Measurements from ENCODE around the gene C6orf47. TPM values are rescaled to one million over a fixed set of nuclear protein-coding genes. Genes with fewer than 3 reads are reported as not detected.
A peak's percentile ranks its signal among the peaks of the same experiment; 100 is the strongest.

The C6orf47 gene
- total and polyA plus RNA-seq, 2 of the 8 experiments (the other 6 are each of a cell fraction or from before 2014, with no cell fraction given): 4.7 to 14.6 TPM

DNA sequence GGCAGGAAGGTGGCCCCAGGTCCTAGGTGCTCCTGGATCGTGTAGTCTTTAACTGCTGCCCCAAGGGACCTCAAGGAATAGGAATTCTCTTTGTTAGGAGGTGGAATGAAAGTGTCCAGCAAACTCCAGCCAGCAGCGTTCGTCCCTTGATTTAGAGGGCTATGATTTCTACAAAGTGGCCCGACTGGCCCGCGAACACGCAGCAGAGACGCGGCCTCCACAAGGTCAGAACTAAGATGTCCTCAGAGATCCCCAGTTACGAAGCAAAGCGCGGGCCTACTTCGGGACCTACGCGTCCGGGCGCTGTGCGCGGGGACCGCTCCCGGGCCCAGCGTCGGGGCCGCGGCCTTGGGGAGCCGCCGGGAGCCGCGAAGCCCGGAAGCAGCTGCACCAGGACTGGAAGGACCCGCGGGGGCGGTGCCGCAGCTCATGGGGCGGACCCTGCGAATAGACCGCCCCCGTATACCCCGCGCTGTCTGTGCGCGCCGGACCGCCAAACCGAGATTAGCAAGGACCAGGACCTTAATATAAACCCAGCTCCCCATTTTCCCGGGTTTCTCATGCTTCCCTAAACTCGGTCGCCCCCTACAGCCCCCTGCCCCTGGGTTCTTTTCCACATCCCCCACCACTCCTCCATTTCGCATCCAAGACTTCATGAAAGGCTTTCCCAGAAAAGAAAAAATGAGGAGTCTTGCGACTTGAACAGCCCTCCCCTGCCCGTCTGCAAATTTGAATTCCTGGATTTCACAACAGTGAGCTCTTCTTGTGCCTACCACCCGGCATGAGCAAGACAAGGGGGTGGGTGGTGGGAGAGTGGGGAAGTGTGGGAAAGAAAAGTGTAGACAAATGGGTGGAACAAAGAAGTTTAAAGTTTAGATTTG is at the start of gene C6orf47 (continued):
- TF ChIP-seq BCL11A (IDR thresholded peaks at IDR 0.05; ENCODE audit: low read depth in 2 of 2, low read length in 2 of 2) (no peak), KDM5A (IDR thresholded peaks at IDR 0.05; ENCODE audit: low read length) (no peak), SP1 (IDR thresholded peaks at IDR 0.05; ENCODE audit: low read depth, low read length) (peak; percentile 31; the same call in 1 of the 2 replicates), TAF7 (optimal IDR thresholded peaks at IDR 0.05; ENCODE audit: borderline replicate concordance, low read depth, low read length) (peak; percentile 28), RBBP5 (IDR thresholded peaks at IDR 0.05; ENCODE audit: borderline replicate concordance, low read depth, low read length) (no peak), NANOG (IDR thresholded peaks at IDR 0.05; ENCODE audit: insufficient read depth, low read depth, low read length, poor library complexity, severe bottlenecking) (no peak), TCF12 (IDR thresholded peaks at IDR 0.05; ENCODE audit: low read depth, low read length) (no peak), HDAC2 (IDR thresholded peaks at IDR 0.05; ENCODE audit: borderline replicate concordance in 1 of 2, low read depth in 2 of 2, low read length in 2 of 2) (peak in 1 of 2 experiments; percentile 24; a peak in 1 of 4 replicates), POLR2AphosphoS5 (IDR thresholded peaks at IDR 0.05; ENCODE audit: low read depth, low read length) (peak; percentile 74; the same call in 1 of the 2 replicates), RNF2 (IDR thresholded peaks at IDR 0.05; ENCODE audit: borderline replicate concordance, low read depth, low read length, missing control alignments, poor library complexity, severe bottlenecking) (no peak), CREB1 (IDR thresholded peaks at IDR 0.05) (no peak; the same call in none of the 2 replicates), JUN (IDR thresholded peaks at IDR 0.05; ENCODE audit: low read depth, low read length) (no peak), ATF2 (IDR thresholded peaks at IDR 0.05; ENCODE audit: low read length) (no peak), USF2 (IDR thresholded peaks at IDR 0.05; ENCODE audit: low read length) (no peak), HDAC6 (IDR thresholded peaks at IDR 0.05; ENCODE audit: low read depth, low read length) (no peak), CHD2 (IDR thresholded peaks at IDR 0.05; ENCODE audit: low read length) (no peak)
- TF ChIP-seq, protein P1, sequence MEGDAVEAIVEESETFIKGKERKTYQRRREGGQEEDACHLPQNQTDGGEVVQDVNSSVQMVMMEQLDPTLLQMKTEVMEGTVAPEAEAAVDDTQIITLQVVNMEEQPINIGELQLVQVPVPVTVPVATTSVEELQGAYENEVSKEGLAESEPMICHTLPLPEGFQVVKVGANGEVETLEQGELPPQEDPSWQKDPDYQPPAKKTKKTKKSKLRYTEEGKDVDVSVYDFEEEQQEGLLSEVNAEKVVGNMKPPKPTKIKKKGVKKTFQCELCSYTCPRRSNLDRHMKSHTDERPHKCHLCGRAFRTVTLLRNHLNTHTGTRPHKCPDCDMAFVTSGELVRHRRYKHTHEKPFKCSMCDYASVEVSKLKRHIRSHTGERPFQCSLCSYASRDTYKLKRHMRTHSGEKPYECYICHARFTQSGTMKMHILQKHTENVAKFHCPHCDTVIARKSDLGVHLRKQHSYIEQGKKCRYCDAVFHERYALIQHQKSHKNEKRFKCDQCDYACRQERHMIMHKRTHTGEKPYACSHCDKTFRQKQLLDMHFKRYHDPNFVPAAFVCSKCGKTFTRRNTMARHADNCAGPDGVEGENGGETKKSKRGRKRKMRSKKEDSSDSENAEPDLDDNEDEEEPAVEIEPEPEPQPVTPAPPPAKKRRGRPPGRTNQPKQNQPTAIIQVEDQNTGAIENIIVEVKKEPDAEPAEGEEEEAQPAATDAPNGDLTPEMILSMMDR (IDR thresholded peaks at IDR 0.05; ENCODE audit: control extremely low read depth in 1 of 3, insufficient read depth in 1 of 3, low read depth in 1 of 3, low read length in 3 of 3): no peak
